Brain microvascular endothelial cell (primary cell): ENCODE results near the gene RNASE7.

Experiments used
- DNase-seq: peaks from one replicate; pipeline ENCODE4 v3.0.0-alpha.2; 2020
- H3K27ac ChIP-seq: fragments of 250-450 bp; sonication (Bioruptor Pico); 2 replicates; pipeline ENCODE4 v1.5.1; 2020; ENCODE audit warnings: mild to moderate bottlenecking, moderate library complexity
- H3K27me3 ChIP-seq: fragments of 250-450 bp; sonication (Bioruptor Pico); replicated peaks from 2 replicates; pipeline ENCODE4 v1.5.1; 2020; ENCODE audit warnings: mild to moderate bottlenecking
- H3K36me3 ChIP-seq: fragments of 250-450 bp; sonication (Bioruptor Pico); replicated peaks from 2 replicates; pipeline ENCODE4 v1.5.1; 2020; ENCODE audit warnings: mild to moderate bottlenecking
- H3K4me3 ChIP-seq: 2 replicates; pipeline ENCODE4 v1.5.1; 2011; ENCODE audit warnings: low read depth, mild to moderate bottlenecking, control low read depth, low read length, moderate library complexity
- in situ Hi-C: cut with HindIII; loops from 2 replicates; pipeline ENCODE4 v1.10.0; 2017; ENCODE audit warnings: low sequenced_read_pairs, low pct_ligation_motif_present
- TF ChIP-seq, protein P1 (sequence below): IDR thresholded peaks from 2 replicates; pipeline ENCODE4 v1.5.1; 2011; ENCODE audit warnings: low read depth, mild to moderate bottlenecking, moderate library complexity, low read length, control low read depth, inconsistent platforms; ENCODE audit errors: missing control alignments

Gene RNASE7

DNA sequence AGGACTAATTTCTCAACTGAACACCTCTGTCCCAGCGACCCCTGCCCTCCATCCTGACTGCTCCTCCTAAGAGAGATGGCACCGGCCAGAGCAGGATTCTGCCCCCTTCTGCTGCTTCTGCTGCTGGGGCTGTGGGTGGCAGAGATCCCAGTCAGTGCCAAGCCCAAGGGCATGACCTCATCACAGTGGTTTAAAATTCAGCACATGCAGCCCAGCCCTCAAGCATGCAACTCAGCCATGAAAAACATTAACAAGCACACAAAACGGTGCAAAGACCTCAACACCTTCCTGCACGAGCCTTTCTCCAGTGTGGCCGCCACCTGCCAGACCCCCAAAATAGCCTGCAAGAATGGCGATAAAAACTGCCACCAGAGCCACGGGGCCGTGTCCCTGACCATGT is 756 bp downstream of the RNASE7 start:
- Histone ChIP-seq H3K27me3 (no peaks in the 10 kb centered on the region), H3K36me3 (no peaks in the 10 kb centered on the region), H3K27ac (no peak overlapping the region), H3K4me3 (no peak overlapping the region)
- no peak for DNase-seq
- TF ChIP-seq, protein P1, sequence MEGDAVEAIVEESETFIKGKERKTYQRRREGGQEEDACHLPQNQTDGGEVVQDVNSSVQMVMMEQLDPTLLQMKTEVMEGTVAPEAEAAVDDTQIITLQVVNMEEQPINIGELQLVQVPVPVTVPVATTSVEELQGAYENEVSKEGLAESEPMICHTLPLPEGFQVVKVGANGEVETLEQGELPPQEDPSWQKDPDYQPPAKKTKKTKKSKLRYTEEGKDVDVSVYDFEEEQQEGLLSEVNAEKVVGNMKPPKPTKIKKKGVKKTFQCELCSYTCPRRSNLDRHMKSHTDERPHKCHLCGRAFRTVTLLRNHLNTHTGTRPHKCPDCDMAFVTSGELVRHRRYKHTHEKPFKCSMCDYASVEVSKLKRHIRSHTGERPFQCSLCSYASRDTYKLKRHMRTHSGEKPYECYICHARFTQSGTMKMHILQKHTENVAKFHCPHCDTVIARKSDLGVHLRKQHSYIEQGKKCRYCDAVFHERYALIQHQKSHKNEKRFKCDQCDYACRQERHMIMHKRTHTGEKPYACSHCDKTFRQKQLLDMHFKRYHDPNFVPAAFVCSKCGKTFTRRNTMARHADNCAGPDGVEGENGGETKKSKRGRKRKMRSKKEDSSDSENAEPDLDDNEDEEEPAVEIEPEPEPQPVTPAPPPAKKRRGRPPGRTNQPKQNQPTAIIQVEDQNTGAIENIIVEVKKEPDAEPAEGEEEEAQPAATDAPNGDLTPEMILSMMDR = no peak
- in situ Hi-C loops = no loop called here

DNA sequence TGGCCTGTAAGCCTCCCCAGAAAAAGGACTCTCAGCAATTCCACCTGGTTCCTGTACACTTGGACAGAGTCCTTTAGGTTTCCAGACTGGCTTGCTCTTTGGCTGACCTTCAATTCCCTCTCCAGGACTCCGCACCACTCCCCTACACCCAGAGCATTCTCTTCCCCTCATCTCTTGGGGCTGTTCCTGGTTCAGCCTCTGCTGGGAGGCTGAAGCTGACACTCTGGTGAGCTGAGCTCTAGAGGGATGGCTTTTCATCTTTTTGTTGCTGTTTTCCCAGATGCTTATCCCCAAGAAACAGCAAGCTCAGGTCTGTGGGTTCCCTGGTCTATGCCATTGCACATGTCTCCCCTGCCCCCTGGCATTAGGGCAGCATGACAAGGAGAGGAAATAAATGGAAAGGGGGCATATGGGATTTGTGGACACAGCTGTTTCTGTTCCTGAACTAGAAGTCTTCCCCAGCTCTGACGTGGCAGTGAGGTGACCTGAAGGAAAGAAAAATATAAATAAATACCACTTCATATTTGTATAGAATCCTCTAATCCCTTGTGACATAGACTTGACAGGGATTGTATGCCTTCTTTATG is 1.3 kb downstream of the RNASE7 start:
- Histone ChIP-seq H3K36me3 (no peaks in the 10 kb centered on the region), H3K4me3 (no peak overlapping the region), H3K27me3 (no peaks in the 10 kb centered on the region), H3K27ac (no peak overlapping the region)
- in situ Hi-C loops = no loop called here
- no peak for DNase-seq
- TF ChIP-seq, protein P1 = no peak

DNA sequence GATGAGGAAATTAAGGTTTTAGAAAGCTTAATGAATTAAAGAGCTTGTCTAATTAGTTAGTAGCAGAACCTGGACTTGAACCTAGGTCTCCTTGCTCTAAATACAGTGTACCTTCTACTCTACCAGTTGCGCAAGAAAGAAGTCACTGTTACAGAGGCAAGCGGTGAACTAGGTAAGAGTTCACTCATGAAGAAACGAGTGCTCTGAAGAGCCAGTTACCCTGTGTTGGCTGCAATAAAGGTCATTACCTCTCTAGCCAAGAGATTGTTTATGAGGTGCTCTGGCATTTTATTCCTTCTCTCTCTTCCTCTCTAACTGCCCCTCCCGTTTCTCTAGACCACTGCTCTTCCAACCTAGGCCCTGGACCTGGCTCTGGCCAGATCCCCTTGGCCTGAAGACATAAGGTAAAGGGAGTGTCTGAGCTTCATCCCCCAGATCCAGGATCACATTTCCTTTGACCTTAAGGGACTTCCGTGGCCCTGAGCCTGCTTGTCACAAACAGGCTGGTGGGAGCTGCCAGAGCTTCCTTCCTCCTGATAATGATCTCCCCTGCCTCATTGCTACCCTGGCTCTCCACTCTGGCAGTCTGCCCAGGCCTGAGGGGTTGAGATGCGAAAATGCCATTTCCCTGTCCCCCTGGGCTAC is 1.9 kb downstream of the RNASE7 start:
- Histone ChIP-seq H3K27ac (no peak overlapping the region), H3K36me3 (no peaks in the 10 kb centered on the region), H3K4me3 (no peak overlapping the region), H3K27me3 (no peaks in the 10 kb centered on the region)
- TF ChIP-seq, protein P1 = no peak
- no peak for DNase-seq
- in situ Hi-C loops = no loop called here

DNA sequence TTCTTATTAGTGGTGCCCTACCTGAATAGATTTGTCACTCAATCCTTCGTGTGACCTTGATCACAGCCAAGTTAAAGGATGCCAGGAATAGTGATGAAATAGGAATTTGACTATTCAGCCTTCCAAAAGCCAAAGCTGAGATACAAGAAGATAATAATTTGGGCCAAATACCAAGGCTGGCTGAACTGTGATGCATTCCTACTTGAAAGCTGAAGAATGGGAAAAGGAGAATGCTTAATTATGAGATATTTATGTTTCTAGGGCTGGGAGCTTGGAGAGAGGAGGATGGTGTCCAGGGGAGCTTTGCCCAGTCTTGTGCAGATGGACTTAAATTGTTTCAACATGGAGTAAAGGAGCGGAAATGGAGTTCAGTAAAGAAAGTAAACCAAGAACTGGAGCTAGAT is 5.2 kb downstream of the RNASE7 start:
- H3K27ac ChIP-seq = no peak overlapping the region
- H3K27me3 ChIP-seq = no peaks in the 10 kb centered on the region
- DNase-seq = no peak
- TF ChIP-seq, protein P1 = no peak
- H3K36me3 ChIP-seq = no peaks in the 10 kb centered on the region
- H3K4me3 ChIP-seq = no peak overlapping the region
- in situ Hi-C loops = no loop called here

DNA sequence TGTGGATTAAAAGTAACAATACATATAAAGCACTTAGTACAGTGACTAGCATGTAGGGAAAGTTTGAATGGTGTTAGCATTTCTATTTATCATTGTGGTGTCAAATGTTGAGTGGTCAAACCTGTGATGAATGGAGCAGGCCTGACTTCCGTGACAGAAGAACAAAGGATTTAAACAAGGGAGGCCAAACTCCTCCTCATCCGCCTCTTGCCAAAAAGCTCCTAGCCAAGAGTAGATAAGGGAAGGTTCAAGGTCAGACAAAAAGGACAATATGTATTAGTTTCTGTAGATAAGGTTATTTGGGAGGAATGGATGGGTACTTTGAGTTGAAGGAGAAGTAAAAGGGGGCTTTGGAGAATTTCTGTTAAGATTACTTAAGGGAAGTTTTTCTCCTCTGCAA is 6.5 kb downstream of the RNASE7 start:
- Histone ChIP-seq H3K4me3 (no peak overlapping the region), H3K27ac (no peak overlapping the region), H3K36me3 (no peaks in the 10 kb centered on the region), H3K27me3 (no peaks in the 10 kb centered on the region)
- TF ChIP-seq, protein P1 = no peak
- in situ Hi-C loops = no loop called here
- no peak for DNase-seq

DNA sequence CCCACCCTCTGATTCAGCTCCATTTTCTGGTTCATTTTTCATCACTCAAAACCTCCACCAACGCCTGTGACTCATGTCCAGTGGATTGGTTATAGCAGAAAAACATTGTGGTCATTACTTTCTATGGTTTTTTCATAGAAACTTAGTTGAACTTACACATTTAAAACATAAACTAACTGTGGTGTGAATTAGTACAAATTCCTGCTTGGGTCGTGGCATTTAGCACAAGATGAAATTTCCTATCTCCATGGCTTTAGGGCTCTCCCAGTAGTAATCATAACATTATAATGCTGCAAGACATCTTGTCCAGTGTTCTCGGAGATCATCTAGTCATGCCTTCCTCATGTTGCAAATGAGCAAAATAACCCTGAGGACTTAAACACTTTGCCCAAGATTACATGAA is 7.1 kb downstream of the RNASE7 start:
- DNase-seq = peak; percentile 44
- H3K4me3 ChIP-seq = no peak overlapping the region

More for the DNA sequence above, 7.1 kb downstream of the RNASE7 start:
- TF ChIP-seq, protein P1 = no peak
- Histone ChIP-seq H3K27ac (no peak overlapping the region), H3K36me3 (no peaks in the 10 kb centered on the region), H3K27me3 (no peaks in the 10 kb centered on the region)
- in situ Hi-C loops = no loop called here
